ENCODE measurements around the gene TRIM28.
"Not testable (repeated sequence)": the region's sequence is repeated elsewhere in the genome, so short reads cannot be mapped to it uniquely, and the experiment has no call there.

The TRIM28 gene

GRCh38 chr19:58519355-58520256, 24.3 kb upstream of the TRIM28 start, which contains the start of gene ZBTB45:
TSS of gene ZBTB45 (minus strand) at chr19:58519810. CDS start at chr19:58517673, 2,137 bp downstream.
- DNase-seq (ENCODE audit: low read depth): peak; percentile 85

DNA sequence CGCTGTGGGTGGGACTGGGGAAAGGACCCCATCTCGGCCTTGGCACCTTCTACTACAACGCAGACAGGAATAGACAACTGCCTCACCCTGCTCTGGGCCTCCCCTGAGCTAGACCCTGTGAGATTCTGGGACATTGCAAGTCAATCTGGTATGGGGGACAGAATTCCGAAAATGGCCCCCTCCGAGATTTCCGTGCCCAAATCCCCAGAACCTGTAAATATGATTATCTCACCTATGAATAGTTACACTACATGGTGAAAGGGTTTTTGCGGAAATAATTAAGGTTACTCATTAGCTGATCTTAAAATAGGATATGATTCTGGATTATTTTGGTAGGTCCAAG, 23.6 kb upstream of the TRIM28 start:
- DNase-seq (ENCODE audit: low read depth): no peak

DNA sequence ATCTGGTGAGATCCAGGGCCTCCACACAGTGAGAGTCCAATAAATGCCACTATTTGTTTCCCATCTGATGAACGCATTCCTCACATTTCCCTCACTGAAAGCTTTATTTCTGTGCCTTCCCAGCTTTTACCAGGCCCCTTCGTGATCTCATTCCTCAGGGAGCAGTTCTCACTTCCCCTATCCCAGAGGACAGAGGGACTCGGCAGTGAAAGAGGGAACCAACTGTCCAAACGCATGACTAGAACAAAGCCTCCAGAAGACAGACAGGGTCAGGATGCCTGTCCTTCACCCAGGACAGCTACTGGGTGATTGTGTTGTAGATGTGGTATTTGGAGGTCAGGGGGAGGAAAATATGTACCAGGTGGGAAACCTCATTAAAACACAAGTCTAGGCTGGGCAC, 22.2 kb upstream of the TRIM28 start:
- DNase-seq (ENCODE audit: low read depth): no peak

- no peak for DNase-seq (ENCODE audit: low read depth)
Observed at GRCh38 chr19:58522709-58523108, 21.2 kb upstream of the TRIM28 start.

DNA sequence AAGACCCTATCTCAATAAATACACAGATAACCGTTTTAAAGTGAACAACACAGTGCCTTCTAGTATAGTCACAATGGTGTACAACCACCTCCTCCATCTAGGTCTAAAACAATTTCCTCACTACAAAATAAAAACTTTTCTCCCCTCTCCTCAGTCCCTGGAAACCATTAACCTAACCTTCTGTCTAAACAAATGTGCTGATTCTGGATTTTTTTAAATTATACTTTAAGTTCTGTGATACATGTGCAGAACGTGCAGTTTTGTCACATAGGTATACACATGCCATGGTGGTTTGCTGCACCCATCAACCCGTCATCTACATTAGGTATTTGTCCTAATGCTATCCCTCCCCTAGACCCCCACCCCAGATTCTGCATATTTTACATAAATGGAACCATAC, 14.5 kb upstream of the TRIM28 start:
- no peak for DNase-seq (ENCODE audit: low read depth)

GRCh38 chr19:58531034-58531840, 12.6 kb upstream of the TRIM28 start:
- DNase-seq (ENCODE audit: low read depth): no peak

GRCh38 chr19:58535857-58536256, 8.0 kb upstream of the TRIM28 start:
- no peak for DNase-seq (ENCODE audit: low read depth)

DNA sequence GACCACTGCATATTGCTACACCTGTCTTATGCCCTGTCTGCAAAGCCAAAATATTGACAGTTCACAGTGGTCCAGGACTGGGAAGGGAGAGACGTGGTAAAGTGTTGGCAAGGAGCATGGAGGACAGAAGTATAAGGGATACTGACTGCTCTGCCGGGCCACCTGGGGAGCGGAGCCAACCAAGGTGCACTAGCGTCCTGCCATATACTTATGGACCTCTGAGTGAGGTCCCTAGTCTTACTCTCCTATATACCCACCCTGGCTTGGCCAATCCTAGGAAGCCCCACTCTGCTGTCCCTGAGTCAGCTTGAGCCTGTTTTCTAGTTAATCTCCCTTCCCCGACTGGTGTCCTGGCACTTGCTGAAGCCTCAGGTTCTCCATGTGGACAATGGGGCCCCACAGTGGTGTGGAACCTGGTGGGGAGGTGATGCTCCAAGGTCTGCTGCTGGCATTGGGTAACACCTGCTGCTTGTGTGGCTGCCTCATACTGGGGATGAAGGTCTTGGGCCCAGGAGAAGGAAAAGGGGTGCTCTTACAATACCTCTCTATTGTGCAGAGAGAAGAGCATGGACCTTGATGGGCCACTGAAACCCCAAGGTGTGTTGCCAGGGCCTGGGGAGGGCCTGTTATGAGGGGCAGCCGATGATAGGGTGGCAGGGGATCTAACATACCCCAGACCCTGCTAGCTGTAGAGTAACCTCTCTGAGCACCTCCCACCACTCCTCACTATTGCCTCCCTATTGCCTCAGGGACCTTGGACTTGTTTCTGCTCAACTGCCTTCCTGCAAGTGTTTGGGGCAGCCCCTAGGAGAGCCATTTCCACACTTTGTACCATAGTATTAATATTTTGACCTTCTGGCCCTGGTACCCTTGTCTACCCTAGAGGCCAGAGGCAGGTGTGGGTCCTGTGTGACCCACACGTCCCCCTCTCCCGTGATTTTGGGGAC, 6.7 kb upstream of the TRIM28 start:
- no peak for DNase-seq (ENCODE audit: low read depth)

DNA sequence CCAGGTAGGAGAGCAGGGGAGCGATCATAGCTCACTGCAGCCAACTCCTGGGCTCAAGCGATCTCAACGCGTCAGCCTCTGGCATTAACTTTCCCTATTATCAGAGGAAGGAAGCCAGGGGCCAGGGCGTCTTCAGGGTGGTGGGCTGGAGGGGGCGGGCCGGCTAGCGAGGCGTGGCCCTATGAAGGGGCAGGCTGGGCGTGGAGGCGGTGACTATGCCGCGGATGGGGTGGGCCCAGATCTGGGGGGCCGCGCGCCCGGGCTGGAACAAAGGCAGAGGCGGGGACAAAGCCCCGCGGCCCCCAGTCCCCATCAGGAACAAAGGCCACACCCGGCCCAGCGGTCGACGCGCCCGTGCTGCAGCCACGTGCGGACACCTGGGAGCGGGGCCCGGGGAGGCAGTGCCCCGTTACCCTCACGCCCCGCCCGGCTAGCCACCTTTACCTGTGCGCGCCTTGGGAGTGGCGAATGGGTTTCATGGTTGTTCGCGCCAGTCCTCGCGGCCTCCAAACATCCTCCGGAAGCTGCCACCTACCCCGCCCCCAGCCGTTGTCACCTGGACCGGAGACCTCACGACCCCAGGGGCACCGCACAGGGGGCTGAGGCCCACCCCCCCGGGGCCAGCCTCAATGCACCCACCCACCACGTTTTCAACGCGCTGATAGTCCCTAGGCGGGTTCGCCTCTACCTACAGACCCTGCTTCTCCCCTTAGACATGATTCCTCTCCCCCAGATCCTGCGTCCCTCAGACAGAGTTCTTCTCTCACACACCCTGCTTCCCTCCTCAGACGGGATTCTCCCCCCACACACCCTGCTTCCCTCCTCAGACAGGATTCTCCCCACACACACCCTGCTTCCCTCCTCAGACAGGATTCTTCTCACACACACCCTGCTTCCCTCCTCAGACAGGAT, 5.4 kb upstream of the TRIM28 start:
- DNase-seq (ENCODE audit: low read depth): no peak

- DNase-seq (ENCODE audit: low read depth): not testable (repeated sequence)
Observed at GRCh38 chr19:58539169-58539559, 4.7 kb upstream of the TRIM28 start.

- DNase-seq (ENCODE audit: low read depth): not testable (repeated sequence)
Observed at GRCh38 chr19:58542641-58543372, 1.1 kb upstream of the TRIM28 start.

DNA sequence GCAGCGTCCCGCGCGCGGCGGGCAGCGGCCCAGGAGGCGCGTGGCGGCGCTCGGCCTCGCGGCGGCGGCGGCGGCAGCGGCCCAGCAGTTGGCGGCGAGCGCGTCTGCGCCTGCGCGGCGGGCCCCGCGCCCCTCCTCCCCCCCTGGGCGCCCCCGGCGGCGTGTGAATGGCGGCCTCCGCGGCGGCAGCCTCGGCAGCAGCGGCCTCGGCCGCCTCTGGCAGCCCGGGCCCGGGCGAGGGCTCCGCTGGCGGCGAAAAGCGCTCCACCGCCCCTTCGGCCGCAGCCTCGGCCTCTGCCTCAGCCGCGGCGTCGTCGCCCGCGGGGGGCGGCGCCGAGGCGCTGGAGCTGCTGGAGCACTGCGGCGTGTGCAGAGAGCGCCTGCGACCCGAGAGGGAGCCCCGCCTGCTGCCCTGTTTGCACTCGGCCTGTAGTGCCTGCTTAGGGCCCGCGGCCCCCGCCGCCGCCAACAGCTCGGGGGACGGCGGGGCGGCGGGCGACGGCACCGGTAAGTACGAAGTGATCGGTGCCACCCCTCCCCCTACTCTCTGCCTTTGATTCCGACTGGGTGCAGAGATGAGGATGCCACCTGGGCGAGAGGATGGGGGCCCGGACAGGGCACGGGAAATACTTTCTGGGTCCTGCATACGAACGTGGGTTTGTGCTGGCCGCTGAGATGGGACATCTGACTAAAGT, 874 bp downstream of the TRIM28 start:
- DNase-seq (ENCODE audit: low read depth): no peak

GRCh38 chr19:58545286-58546018, 1.6 kb downstream of the TRIM28 start:
- DNase-seq (ENCODE audit: low read depth): no peak

GRCh38 chr19:58546019-58546530, 2.2 kb downstream of the TRIM28 start:
- DNase-seq (ENCODE audit: low read depth): no peak

- no peak for DNase-seq (ENCODE audit: low read depth)
Observed at GRCh38 chr19:58547323-58548312, 3.8 kb downstream of the TRIM28 start.

- DNase-seq (ENCODE audit: low read depth): no peak
Observed at GRCh38 chr19:58548859-58549663, 5.2 kb downstream of the TRIM28 start.
